K562 (cell line): ENCODE measurements around the gene CPNE9. TPM values are rescaled to one million over a fixed set of nuclear protein-coding genes. Genes with fewer than 3 reads are reported as not detected.

Experiments used
- ATAC-seq: fragments of 200-7000 bp; cut with Tn5 transposase; 3 replicates; pipeline ENCODE4 v1.9.1; 2020; ENCODE audit warnings: moderate library complexity
- BruUV-seq: library from RNA; stranded (reverse); fragments of 400-500 nt; replicated peaks from 2 replicates; lab custom pipeline; 2021; lab: Mats Ljungman, UMichigan
- CTCF ChIA-PET: fragments of 300-600 bp; formaldehyde crosslinking; extraction: SDS; loops from one replicate; lab custom pipeline; 2021; ENCODE audit warnings: low intra/inter-chr PET ratio; lab: Yijun Ruan, JAX
- POLR2A ChIA-PET: fragments of 300-600, 350-650 bp; sonication (Branson Sonifier 250); formaldehyde crosslinking; extraction: SDS; loops from one replicate; lab custom pipeline; 2021; ENCODE audit warnings: antibody characterized with exemption, inconsistent platforms; lab: Yijun Ruan, JAX
- DNase-seq, 4 experiments: peaks; one replicate each; pipeline versions ENCODE4 v3.0.0 to v3.0.0-alpha.2; 2011 to 2018; ENCODE audit warnings: low spot score in 3 of 4, mixed read lengths in 3 of 4; ENCODE audit errors: extremely low read depth in 1 of 4
- FAIRE-seq: peaks from 2 replicates; lab custom pipeline; 2011; peaks lifted over from hg19 to GRCh38; lab: Jason Lieb, UNC
- H2AFZ ChIP-seq: 2 replicates; pipeline ENCODE4 v1.6.0; 2011; ENCODE audit warnings: low read depth, low read length, control low read depth, inconsistent platforms
- H3K27ac ChIP-seq: fragments of 200-600 bp; 3 replicates; pipeline ENCODE4 v1.8.0; 2011; ENCODE audit warnings: low read depth, mild to moderate bottlenecking, control low read depth, inconsistent platforms, low read length, moderate library complexity, mixed read lengths; ENCODE audit errors: extremely low read depth
- H3K27me3 ChIP-seq, 2 experiments: fragments of 300-600 bp in 1 of 2; 2 replicates in 1 of 2; 3 replicates in 1 of 2; pipeline versions ENCODE4 v1.6.0 to v1.8.0; 2011; ENCODE audit warnings: inconsistent platforms in 2 of 2, low read length in 2 of 2, mild to moderate bottlenecking in 1 of 2, mixed read lengths in 1 of 2, moderate library complexity in 1 of 2; ENCODE audit not compliant: control insufficient read depth in 2 of 2, insufficient read depth in 2 of 2
- H3K36me3 ChIP-seq: fragments of 300-600 bp; 3 replicates; pipeline ENCODE4 v1.8.0; 2011; ENCODE audit warnings: mild to moderate bottlenecking, low read length, inconsistent platforms; ENCODE audit not compliant: control insufficient read depth, insufficient read depth
- H3K4me1 ChIP-seq, 2 experiments: fragments of 200-600 bp in 1 of 2; replicated peaks in 1 of 2; 2 replicates in 1 of 2; 3 replicates in 1 of 2; pipeline versions ENCODE4 v1.5.1 to v1.8.0; 2011; ENCODE audit warnings: inconsistent platforms in 2 of 2, low read length in 2 of 2, mild to moderate bottlenecking in 1 of 2, mixed read lengths in 1 of 2, moderate library complexity in 1 of 2; ENCODE audit not compliant: control insufficient read depth in 2 of 2, insufficient read depth in 2 of 2
- H3K4me2 ChIP-seq: 2 replicates; pipeline ENCODE4 v1.6.1; 2011; ENCODE audit warnings: low read length, control low read depth, inconsistent platforms, mixed read lengths; ENCODE audit not compliant: insufficient read depth
- H3K4me3 ChIP-seq: fragments of 200-600 bp; sonication (generic), shearing (Covaris generic); 2 replicates; pipeline ENCODE4 v1.5.1; 2016; ENCODE audit warnings: control low read depth, inconsistent platforms
- H3K79me2 ChIP-seq: fragments of 200-600 bp; 3 replicates; pipeline ENCODE4 v1.8.0; 2011; ENCODE audit warnings: low read length, inconsistent platforms; ENCODE audit not compliant: control insufficient read depth, insufficient read depth
- H3K9ac ChIP-seq, 2 experiments: 2 replicates each; pipeline versions ENCODE4 v1.6.0 to v1.6.1; 2011; ENCODE audit warnings: low read depth in 2 of 2, low read length in 2 of 2, control low read depth in 1 of 2, inconsistent platforms in 1 of 2, mild to moderate bottlenecking in 1 of 2, mixed read lengths in 1 of 2; ENCODE audit not compliant: insufficient read depth in 1 of 2
- H3K9me1 ChIP-seq: one replicate; pipeline ENCODE4 v1.6.0; 2011; ENCODE audit warnings: inconsistent platforms, mild to moderate bottlenecking, low read length, moderate library complexity; ENCODE audit not compliant: control insufficient read depth, insufficient read depth
- H3K9me3 ChIP-seq: replicated peaks from 2 replicates; pipeline ENCODE4 v1.5.1; 2011; ENCODE audit warnings: low read depth, low read length, inconsistent platforms; ENCODE audit not compliant: control insufficient read depth, insufficient read depth
- H4K20me1 ChIP-seq: replicated peaks from 2 replicates; pipeline ENCODE4 v1.6.1; 2011; ENCODE audit warnings: low read length, inconsistent platforms, mixed read lengths; ENCODE audit not compliant: control insufficient read depth, insufficient read depth
- ATF3 ChIP-seq, 2 experiments: fragments of 450-650 bp in 1 of 2; sonication (generic) in 1 of 2; formaldehyde crosslinking in 1 of 2; IDR thresholded peaks in 1 of 2; conservative IDR thresholded peaks in 1 of 2; 2 replicates each; pipeline versions ENCODE4 v1.6.1 to v1.8.1; 2016 to 2023; ENCODE audit warnings: mild to moderate bottlenecking in 2 of 2, moderate library complexity in 2 of 2, inconsistent platforms in 1 of 2, missing genetic modification reagents in 1 of 2
- KDM2B ChIP-seq: fragments of 250-450 bp; sonication (Bioruptor Pico); IDR thresholded peaks from 2 replicates; pipeline ENCODE4 v1.8.0; 2021; ENCODE audit warnings: mild to moderate bottlenecking, moderate library complexity
- L3MBTL2 ChIP-seq: fragments of 450-650 bp; IDR thresholded peaks from 2 replicates; pipeline ENCODE4 v1.6.1; 2016; ENCODE audit warnings: mild to moderate bottlenecking, moderate library complexity
- NR2F6 ChIP-seq: fragments of 450-650 bp; formaldehyde crosslinking; IDR thresholded peaks from 2 replicates; pipeline ENCODE4 v1.4.0; 2020; ENCODE audit warnings: mild to moderate bottlenecking
- POLR2AphosphoS5 ChIP-seq: IDR thresholded peaks from 2 replicates; pipeline ENCODE4 v1.6.1; 2011; ENCODE audit warnings: mild to moderate bottlenecking, low read depth, low read length, moderate library complexity; ENCODE audit not compliant: control insufficient read depth, insufficient read depth
- POLR2B ChIP-seq: fragments of 450-650 bp; IDR thresholded peaks from 2 replicates; pipeline ENCODE4 v1.6.1; 2018; ENCODE audit warnings: low read depth; ENCODE audit not compliant: partially characterized antibody
- SAFB ChIP-seq: fragments of 200-400 bp; formaldehyde crosslinking; IDR thresholded peaks from 2 replicates; pipeline ENCODE4 v1.6.1; 2017; ENCODE audit warnings: low read depth, low read length, borderline replicate concordance
- SMAD1 ChIP-seq: fragments of 150-350 bp; IDR thresholded peaks from 2 replicates; pipeline ENCODE4 v1.6.1; 2014; ENCODE audit warnings: low read length, low read depth; ENCODE audit not compliant: partially characterized antibody
- SUPT5H ChIP-seq: fragments of 450-650 bp; IDR thresholded peaks from 2 replicates; pipeline ENCODE4 v1.6.1; 2016
- TCF3 ChIP-seq: sonication (generic); formaldehyde crosslinking; IDR thresholded peaks from 2 replicates; pipeline ENCODE4 v1.4.0; 2020; ENCODE audit warnings: mild to moderate bottlenecking, missing genetic modification reagents
- ZNF212 ChIP-seq: fragments of 450-650 bp; formaldehyde crosslinking; IDR thresholded peaks from 2 replicates; pipeline ENCODE4 v1.4.0; 2020; ENCODE audit warnings: mild to moderate bottlenecking
- ZNF584 ChIP-seq: fragments of 200-800 bp; sonication (Bioruptor generic); IDR thresholded peaks from 2 replicates; pipeline ENCODE4 v1.6.1; 2016; ENCODE audit warnings: low read depth, mild to moderate bottlenecking, missing genetic modification characterization, missing compliant biosample characterization
- WGBS: fragments of 100-300 bp; shearing (Covaris generic); methylation state at CpG from one replicate; pipeline ENCODE4 v1.1.6; 2016; ENCODE audit warnings: low coverage, mixed read lengths; ENCODE audit not compliant: insufficient coverage; ENCODE audit errors: missing lambda C conversion rate; 5-methylcytosine and 5-hydroxymethylcytosine counted together
- in situ Hi-C: fragments of 300-500 bp; cut with MboI; formaldehyde crosslinking; loops from 4 replicates; pipeline ENCODE4 v1.15.0; 2018; ENCODE audit warnings: inconsistent platforms, mixed read lengths
- intact Hi-C: fragments of 100-400 bp; cut with micrococcal nuclease; formaldehyde crosslinking; loops from 2 replicates; pipeline ENCODE4 v1.14.2; 2022
- polyA plus RNA-seq, 8 experiments: library from polyadenylated mRNA; depleted of rRNA in 4 of 8; stranded (reverse) in 5 of 8; unstranded in 3 of 8; fragments of >200 nt; fragmentation: Nextera tagmentation in 2 of 8; fragmentation: Illumina TruSeq in 1 of 8; extraction: Ambion mirVana in 2 of 8; extraction: Trizol in 1 of 8; gene quantifications; 2 replicates each; pipeline versions ENCODE4 v1.2.1 to v1.2.3, GENCODE V29; 2011 to 2014; ENCODE audit warnings: inconsistent platforms in 1 of 8, missing spikeins in 1 of 8
- total RNA-seq, 7 experiments: library from RNA; depleted of rRNA in 6 of 7; stranded (reverse); fragments of >200 nt in 6 of 7; fragmentation: Illumina TruSeq in 2 of 7; extraction: Trizol in 2 of 7; gene quantifications; 2 replicates each; pipeline versions ENCODE4 v1.2.1 to v1.2.3, GENCODE V29; 2011 to 2021; ENCODE audit warnings: low replicate concordance in 1 of 7
- TF ChIP-seq, protein P1 (sequence below): fragments of 200-800 bp; sonication (Bioruptor generic); IDR thresholded peaks from 2 replicates; pipeline ENCODE4 v1.6.1; 2017; ENCODE audit warnings: missing genetic modification characterization, missing compliant biosample characterization
- TF ChIP-seq, protein P2 (sequence below), 2 experiments: fragments of 450-650 bp; conservative IDR thresholded peaks; 2 replicates each; pipeline ENCODE4 v1.6.1; 2017; ENCODE audit warnings: mild to moderate bottlenecking in 2 of 2, moderate library complexity in 2 of 2
- TF ChIP-seq, protein P3 (sequence below): IDR thresholded peaks from 2 replicates; pipeline ENCODE4 v1.6.1; 2011; ENCODE audit not compliant: insufficient read length; ENCODE audit errors: extremely low read depth

CPNE9 gene
- total and polyA plus RNA-seq, 9 of the 15 experiments (the other 6 are each of a cell fraction or from before 2014, with no cell fraction given): 0.22 to 0.56 (median 0.29) TPM; not detected in 3

DNA sequence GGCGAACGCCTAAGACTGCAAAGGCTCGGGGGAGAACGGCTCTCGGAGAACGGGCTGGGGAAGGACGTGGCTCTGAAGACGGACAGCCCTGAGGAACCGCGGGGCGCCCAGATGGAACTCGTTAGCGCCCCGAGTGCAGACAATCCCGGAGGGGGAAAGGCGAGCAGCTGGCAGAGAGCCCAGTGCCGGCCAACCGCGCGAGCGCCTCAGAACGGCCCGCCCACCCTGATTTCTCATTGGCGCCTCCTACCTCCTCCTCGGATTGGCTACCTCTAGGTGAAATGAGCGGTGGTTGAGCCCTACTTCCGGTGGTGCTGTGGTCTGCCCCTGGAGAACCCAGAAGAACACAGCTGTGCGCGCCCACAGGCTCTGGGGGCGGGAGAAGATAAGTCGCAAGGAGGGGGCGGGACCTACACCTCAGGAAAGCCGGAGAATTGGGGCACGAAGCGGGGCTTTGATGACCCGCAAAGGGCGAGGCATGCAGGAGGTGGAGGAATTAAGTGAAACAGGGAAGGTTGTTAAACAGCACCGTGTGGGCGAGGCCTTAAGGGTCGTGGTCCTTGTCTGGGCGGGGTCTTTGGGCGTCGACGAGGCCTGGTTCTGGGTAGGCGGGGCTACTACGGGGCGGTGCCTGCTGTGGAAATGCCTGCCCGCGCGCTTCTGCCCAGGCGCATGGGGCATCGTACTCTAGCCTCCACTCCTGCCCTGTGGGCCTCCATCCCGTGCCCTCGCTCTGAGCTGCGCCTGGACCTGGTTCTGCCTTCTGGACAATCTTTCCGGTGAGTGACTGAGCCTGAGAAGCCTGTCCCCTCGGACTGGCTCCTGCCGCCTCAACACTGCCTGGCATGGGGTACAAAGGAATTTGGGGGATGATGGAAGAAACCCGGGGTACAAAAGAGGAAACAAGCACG lies 46.3 kb downstream of the CPNE9 start, which contains the start of gene OGG1:
Gene OGG1, plus strand, starts transcription at position 308 of the 911 bp plus-strand sequence. Its CDS starts 335 bp downstream, at position 643.
- Histone ChIP-seq H4K20me1 (no peaks in the 10 kb centered on the region), H3K79me2 (peaks cover 16% of the 10 kb centered on the region), H2AFZ (peak within 1 kb of the TSS; percentile 95), H3K9me1 (no peaks in the 10 kb centered on the region), H3K4me1 (peaks cover 12 to 31% of the 10 kb centered on the region in 2 experiments; a peak in 4 of 5 replicates), H3K27ac (peak within 1 kb of the TSS; percentile 82), H3K9me3 (no peaks in the 10 kb centered on the region), H3K4me2 (peak within 1 kb of the TSS; percentile 95), H3K36me3 (peaks cover 70% of the 10 kb centered on the region), H3K4me3 (peak within 1 kb of the TSS; percentile 69), H3K9ac (peak within 1 kb of the TSS; percentile 78 to 94), H3K27me3 (no peaks in the 10 kb centered on the region)
- DNase-seq: peak; percentile 99 to 100 (median 99)
- in situ Hi-C loops: no loop called here
- peak; percentile 97 for FAIRE-seq
- intact Hi-C loops: loop anchor here (1.0 kb wide), 2 partner anchors 19 to 42 kb away; partner anchors contain the start of genes BRPF1 and TADA3
- TSS peak; percentile 52 for BruUV-seq
- WGBS: under 1% methylated on average over 57 of the region's 60 CpGs
- ChIA-PET CTCF (interaction anchor here (0.7 kb wide), 1 partner anchor 35 kb away, joined by 3 read pairs; no protein-coding TSS in a partner anchor), POLR2A (interaction anchor here (0.5 to 5.4 kb wide), 19 partner anchors 9 to 571 kb away, joined by 3 to 58 read pairs (median 4); partner anchors contain the start of genes ARPC4, BRPF1, EMC3 and MTMR14)
- peak; percentile 98 for ATAC-seq
- TF ChIP-seq ATF3 (IDR thresholded peaks at IDR 0.05): no peak
- 0 out of 2 replicates have a peak, but pooled peaks have one; percentile 17 for TF ChIP-seq ATF3 (CRISPR knock-in tag; conservative IDR thresholded peaks at IDR 0.05)
- TF ChIP-seq, protein P1, sequence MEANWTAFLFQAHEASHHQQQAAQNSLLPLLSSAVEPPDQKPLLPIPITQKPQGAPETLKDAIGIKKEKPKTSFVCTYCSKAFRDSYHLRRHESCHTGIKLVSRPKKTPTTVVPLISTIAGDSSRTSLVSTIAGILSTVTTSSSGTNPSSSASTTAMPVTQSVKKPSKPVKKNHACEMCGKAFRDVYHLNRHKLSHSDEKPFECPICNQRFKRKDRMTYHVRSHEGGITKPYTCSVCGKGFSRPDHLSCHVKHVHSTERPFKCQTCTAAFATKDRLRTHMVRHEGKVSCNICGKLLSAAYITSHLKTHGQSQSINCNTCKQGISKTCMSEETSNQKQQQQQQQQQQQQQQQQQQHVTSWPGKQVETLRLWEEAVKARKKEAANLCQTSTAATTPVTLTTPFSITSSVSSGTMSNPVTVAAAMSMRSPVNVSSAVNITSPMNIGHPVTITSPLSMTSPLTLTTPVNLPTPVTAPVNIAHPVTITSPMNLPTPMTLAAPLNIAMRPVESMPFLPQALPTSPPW (CRISPR knock-in tag): peak; percentile 83
- TF ChIP-seq L3MBTL2: peak; percentile 81
- peak; percentile 76 for TF ChIP-seq SMAD1
- TF ChIP-seq, protein P2, sequence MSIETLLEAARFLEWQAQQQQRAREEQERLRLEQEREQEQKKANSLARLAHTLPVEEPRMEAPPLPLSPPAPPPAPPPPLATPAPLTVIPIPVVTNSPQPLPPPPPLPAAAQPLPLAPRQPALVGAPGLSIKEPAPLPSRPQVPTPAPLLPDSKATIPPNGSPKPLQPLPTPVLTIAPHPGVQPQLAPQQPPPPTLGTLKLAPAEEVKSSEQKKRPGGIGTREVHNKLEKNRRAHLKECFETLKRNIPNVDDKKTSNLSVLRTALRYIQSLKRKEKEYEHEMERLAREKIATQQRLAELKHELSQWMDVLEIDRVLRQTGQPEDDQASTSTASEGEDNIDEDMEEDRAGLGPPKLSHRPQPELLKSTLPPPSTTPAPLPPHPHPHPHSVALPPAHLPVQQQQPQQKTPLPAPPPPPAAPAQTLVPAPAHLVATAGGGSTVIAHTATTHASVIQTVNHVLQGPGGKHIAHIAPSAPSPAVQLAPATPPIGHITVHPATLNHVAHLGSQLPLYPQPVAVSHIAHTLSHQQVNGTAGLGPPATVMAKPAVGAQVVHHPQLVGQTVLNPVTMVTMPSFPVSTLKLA (conservative IDR thresholded peaks at IDR 0.05): peak; percentile 76 to 89
- TF ChIP-seq ZNF212 (CRISPR knock-in tag): 0 out of 2 replicates have a peak, but pooled peaks have one; percentile 9
- TF ChIP-seq KDM2B (CRISPR knock-in tag): no peak
- TF ChIP-seq, protein P3, sequence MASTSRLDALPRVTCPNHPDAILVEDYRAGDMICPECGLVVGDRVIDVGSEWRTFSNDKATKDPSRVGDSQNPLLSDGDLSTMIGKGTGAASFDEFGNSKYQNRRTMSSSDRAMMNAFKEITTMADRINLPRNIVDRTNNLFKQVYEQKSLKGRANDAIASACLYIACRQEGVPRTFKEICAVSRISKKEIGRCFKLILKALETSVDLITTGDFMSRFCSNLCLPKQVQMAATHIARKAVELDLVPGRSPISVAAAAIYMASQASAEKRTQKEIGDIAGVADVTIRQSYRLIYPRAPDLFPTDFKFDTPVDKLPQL: no peak
- no peak for TF ChIP-seq SAFB
- TF ChIP-seq POLR2B: peak; percentile 74
- peak; percentile 57 for TF ChIP-seq POLR2AphosphoS5
- peak; percentile 43; the same call in 1 of the 2 replicates for TF ChIP-seq TCF3 (CRISPR knock-in tag)
- TF ChIP-seq SUPT5H: peak; percentile 82
- TF ChIP-seq NR2F6 (CRISPR knock-in tag): no peak
- no peak for TF ChIP-seq ZNF584 (CRISPR knock-in tag)
